GM18858 (cell line): ENCODE measurements around the gene LIPM.

Experiments
- ATAC-seq: cut with Tn5 transposase; IDR thresholded peaks from one replicate; pipeline ENCODE4 v1.9.1; 2021; ENCODE audit not compliant: unreplicated experiment

The LIPM gene, protein sequence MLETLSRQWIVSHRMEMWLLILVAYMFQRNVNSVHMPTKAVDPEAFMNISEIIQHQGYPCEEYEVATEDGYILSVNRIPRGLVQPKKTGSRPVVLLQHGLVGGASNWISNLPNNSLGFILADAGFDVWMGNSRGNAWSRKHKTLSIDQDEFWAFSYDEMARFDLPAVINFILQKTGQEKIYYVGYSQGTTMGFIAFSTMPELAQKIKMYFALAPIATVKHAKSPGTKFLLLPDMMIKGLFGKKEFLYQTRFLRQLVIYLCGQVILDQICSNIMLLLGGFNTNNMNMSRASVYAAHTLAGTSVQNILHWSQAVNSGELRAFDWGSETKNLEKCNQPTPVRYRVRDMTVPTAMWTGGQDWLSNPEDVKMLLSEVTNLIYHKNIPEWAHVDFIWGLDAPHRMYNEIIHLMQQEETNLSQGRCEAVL

GRCh38 chr10:88802523-88803285 is at the start of gene LIPM:
LIPM (plus strand) TSS chr10:88802730; CDS start chr10:88802897, 167 bp downstream.
- no peak for ATAC-seq

- ATAC-seq: no peak
These were observed 48.2 kb upstream of the LIPM start for GRCh38 chr10:88754287-88754686.

GRCh38 chr10:88755753-88756152 is 46.8 kb upstream of the LIPM start:
- ATAC-seq: peak; percentile 84

DNA sequence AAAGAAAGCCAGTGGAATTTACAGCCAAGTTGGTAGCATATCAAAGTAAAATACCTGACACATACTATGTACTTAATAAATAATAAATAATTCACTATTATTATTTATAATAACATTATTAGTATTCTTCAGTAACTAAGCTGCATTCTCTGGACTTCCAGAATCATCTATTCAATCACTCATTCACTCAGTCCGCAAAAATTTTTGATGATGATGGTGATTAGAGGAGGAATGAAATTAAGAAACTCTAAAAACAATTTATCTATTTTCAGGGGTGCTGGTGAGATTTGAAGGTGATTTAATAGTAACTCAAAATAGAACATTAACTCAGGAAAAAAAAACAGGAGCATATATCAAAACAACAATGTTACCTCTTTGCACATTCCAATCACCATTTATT is 45.9 kb upstream of the LIPM start:
- no peak for ATAC-seq

GRCh38 chr10:88759366-88760101 is 43.0 kb upstream of the LIPM start, which contains the start of gene LIPN:
LIPN (plus strand) TSS chr10:88760020; CDS start chr10:88761406, 1,386 bp downstream.
- ATAC-seq: no peak

GRCh38 chr10:88762906-88763305 is 39.6 kb upstream of the LIPM start:
- ATAC-seq: no peak

DNA sequence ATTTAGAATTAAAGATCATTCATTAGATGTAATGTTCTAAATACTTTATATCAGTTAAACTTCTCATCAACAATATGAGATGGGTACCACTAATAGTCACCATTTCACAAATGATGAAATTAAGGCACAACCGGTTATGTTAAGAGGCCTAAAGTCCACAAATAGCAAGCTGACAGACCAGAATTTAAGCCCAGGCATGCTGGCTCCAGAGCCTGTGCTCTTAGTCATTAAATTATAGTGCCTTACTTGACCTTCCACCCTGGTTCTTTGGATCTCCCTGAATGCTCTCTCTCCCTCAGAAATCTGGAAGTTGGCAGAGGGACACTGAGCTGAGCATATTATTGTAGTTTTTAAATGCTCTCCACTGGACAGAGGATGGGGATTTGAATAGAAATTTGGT is 39.1 kb upstream of the LIPM start:
- ATAC-seq: no peak

DNA sequence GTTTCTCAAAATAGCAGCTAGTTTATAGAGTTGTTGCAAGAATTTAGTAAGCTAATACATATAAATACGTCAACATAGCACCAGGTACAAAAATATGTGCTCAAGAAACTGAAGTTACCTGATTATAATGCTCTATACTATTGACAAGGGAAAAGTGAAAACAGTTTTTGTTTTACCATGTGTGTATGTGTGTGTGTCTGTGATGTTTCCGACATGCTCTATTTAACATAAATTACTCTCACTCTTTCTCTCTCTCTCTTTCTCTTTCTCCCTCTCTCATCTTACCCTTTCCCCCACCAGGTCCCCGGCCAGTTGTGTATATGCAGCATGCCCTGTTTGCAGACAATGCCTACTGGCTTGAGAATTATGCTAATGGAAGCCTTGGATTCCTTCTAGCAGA is 38.4 kb upstream of the LIPM start:
- no peak for ATAC-seq

GRCh38 chr10:88765816-88766215 is 36.7 kb upstream of the LIPM start:
- ATAC-seq: no peak

GRCh38 chr10:88769384-88769783 is 33.1 kb upstream of the LIPM start:
- ATAC-seq: no peak

- ATAC-seq: no peak
These were observed 21.3 kb upstream of the LIPM start for GRCh38 chr10:88781206-88781605.

- ATAC-seq: no peak
These were observed 20.3 kb upstream of the LIPM start for GRCh38 chr10:88782222-88782621.

GRCh38 chr10:88783724-88784123 is 18.8 kb upstream of the LIPM start:
- ATAC-seq: no peak

DNA sequence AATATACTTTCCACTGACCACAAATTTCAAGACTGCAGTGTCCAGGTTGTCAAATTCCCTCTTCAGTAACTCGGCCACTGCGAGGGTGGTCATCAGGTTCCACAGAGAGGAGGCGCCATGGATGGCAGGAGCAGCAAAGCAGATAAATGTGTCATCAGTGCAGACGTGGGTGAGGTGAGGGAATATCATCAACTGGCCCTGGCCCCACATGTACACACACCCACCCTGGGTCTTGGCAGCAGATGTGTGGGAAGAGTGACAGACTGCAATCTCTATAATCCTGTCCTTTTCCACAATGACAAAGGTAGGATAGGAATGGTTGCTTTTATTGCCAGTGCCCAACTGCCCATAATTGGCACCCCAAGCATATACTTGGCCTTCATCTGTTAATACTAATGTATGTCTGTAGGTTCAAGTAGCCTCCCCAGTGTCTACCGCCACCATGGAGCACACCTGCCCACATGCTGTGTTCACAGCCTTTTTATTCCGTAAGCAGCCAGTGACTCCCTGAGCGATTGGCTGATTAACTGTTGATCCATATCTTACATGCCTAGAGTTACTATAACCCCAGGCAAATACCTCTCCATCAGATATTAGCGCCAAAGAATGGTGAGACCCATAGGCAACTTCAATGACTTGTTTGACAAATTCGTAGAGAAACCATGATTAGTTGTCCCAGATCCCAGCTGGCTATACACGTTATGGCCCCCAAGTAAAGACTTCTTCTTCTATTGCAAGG is 16.3 kb upstream of the LIPM start:
- ATAC-seq: no peak

DNA sequence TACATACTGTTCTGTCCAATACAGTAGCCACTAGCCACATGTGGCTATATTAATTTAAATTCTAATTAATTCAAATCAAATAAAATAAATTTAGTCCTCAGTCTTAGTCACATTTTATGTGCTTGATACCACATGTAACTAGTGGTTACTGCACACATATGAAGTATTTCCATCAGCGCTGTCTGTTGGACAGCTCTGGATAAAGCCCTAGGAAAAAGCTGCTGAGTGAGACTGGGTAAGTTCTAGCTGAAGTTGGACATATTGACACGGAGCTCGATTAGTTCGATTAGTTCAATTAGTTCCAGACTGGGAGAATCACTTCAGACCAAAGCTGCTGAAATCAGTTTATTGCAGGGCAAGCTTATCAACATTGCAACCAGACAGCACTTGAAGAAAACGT is 15.1 kb upstream of the LIPM start:
- no peak for ATAC-seq

GRCh38 chr10:88788924-88789323 is 13.6 kb upstream of the LIPM start:
- ATAC-seq: no peak

DNA sequence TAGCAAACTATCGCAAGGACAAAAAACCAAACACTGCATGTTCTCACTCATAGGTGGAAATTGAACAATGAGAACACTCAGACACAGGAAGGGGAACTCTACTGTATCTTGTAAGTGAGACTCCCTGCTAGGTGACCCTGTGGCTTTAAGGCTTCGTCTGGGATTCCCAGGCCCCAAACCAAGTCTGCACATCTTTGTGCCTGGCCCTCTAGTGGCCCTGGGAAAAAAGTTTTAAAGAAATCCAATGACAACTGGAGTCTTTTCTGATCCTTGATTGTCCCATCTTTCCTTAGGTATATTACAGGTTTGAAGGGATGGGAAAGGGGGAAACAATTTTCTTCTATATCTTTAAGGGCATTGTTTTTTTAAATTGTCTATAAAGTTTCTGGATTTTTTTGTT is 10.6 kb upstream of the LIPM start:
- no peak for ATAC-seq

- no peak for ATAC-seq
These were observed 9.9 kb upstream of the LIPM start for GRCh38 chr10:88792661-88793060.

DNA sequence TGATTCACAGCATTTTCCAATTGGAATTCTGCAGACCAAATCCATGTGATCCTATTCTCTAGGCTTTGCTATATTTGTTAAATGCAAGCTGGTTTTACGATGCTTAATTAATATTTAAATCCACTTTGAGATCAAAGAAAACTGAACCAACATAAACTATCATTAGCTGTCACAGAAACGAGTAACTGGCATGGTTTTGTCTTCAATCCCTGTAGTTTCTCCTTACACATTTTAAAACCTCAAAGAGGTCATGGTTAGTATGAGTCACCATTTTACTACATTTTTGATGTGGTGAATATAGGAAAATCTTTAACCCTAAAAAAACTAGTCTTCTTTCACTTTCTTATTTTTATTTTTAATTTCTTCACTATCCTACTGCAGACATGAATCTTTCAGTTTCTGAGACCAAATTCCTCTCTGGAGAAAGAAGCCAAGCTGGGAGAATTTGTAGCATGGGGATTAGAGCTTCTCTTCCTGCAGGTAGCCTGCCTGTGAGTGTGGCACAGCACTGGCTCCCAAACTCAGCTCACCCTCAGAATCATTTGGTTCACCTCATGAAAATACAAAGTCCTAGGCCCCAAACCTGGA is 8.7 kb upstream of the LIPM start:
- ATAC-seq: no peak

GRCh38 chr10:88794731-88795130 is 7.8 kb upstream of the LIPM start:
- ATAC-seq: no peak
